Measurements from ENCODE around the gene PODXL2.
A peak's percentile ranks its signal among the peaks of the same experiment; 100 is the strongest.
"Not testable (repeated sequence)": the region's sequence is repeated elsewhere in the genome, so short reads cannot be mapped to it uniquely, and the experiment has no call there.

PODXL2 gene

GRCh38 chr3:127628788-127629466, at the start of gene PODXL2:
PODXL2 (plus strand) TSS chr3:127629185; CDS start chr3:127629220, 35 bp downstream.
- DNase-seq (ENCODE audit: low spot score), result peak; percentile 79

DNA sequence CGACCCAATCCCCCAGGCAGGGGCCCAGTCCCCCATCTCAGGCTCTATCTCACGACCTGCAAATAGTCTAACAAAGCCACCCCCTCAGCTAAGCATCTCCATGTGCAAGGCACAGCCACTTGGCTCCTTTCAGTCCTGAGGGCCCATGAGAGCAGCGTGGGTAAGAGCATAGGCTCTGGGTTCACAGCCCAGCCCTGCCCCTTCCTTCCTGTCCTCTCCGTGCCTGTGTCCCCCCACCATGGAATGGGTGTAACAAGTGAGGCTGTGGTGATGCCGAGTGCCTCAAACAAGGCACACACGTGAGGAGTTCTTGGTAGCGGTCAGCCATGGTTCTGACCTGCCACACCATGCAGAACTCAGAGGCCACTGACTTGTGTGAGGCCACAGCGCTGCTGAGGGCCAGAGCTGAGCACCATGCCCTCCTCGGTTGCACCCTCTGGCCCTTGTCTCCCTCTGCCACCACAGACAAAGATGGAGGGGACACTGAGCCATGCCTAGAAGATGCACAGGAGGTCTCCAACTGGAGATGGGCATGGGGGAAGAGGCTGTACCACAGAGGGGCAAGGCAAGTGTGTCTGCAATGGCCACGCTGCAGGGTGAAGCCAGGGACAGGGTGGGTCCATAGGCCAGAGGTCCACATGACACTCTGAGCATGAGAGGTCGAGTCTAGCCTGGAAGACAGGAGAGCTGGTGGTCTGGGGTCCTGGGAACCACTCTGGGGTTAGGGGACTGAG, 48.5 kb upstream of the PODXL2 start:
- no peak for DNase-seq (ENCODE audit: low spot score)

GRCh38 chr3:127584734-127585133, 44.3 kb upstream of the PODXL2 start:
- no peak for DNase-seq (ENCODE audit: low spot score)

DNA sequence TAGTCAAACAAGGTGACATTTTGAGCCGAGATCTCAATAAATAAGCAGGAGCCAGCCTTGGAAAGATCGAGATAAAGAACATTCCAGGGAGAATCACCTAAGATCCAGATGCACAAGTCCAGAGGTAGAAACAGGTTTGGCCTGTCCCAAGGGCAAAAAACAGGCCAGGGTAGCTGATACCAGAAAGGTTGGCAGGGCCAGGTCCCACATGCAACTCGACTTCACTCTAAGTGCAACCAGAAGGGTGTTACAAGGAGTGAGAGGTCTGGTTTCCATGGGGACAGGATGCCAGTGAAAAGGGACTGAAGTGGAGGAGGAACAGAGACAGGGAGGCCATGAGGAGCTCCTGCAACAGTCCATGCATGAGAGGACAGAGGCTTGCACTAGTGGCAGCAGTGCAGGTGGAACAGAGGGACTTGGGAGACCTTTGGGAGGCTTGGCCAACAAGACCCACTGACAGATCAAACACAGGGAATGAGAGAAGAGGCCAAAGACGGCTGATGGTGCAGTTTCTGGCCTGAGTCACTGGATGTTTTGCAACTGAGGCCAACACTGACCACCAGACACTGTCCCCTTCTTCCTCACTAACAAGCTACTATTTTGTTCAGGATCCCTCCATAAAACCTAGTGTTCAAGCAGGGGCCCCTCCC, 43.7 kb upstream of the PODXL2 start:
- no peak for DNase-seq (ENCODE audit: low spot score)

GRCh38 chr3:127585813-127586413, 43.1 kb upstream of the PODXL2 start:
- no peak for DNase-seq (ENCODE audit: low spot score)

DNA sequence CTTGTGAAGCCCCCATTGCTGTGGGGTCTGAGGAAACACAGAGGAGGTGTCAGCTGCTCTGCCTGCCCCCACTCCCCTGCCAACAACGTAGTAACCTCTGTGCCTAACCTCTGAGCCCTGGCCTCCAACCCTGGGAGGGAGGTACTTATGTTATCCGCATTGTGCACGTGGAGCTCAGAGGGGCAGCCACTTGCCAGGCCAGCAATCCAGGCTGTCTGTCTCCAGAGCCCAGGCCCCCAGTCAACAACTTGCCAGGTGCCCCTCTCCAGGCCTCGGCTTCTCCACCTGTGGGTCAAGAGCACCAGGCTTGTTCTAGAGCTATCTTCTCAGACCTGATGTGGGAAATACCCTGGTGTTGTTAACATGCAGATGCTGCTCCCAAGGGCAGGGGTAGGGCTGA, 41.1 kb upstream of the PODXL2 start:
- DNase-seq (ENCODE audit: low spot score), result no peak

DNA sequence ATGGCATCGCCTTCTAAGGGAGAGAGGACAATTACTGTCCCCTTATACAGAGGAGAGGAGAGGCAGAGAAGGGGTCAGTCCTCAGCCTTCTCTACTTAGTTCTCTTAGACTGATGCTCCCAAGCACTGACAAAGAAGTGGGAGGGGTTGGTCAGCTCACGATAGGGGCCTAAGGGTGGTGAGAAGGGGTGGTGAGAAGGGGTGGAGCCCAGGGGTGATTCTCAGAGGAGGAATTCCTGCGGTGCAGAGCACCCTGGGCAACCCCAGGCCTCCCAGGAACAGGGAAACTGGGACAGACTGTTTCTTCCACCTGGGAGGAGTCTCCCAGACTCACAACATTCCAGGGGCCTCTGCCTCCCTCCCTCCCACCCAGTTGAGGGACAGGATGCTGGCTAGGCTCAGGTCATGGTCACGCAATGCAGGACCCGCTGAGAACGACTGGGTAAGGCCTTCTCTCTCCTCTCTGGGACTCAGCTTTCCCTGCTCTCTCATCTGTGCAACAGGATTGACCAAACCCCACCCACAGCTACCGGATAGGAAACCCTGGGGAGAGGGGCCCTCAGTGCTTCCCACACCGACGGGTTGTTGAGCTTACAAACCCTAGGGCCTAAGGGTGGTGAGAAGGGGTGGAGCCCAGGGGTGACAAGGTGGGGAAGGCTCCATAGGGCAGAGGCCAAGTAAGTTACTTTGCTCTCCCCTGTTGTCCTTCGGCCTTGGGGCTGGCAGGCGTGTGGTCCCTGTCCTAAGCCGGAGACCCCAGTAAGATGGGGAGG, 40.0 kb upstream of the PODXL2 start:
- no peak for DNase-seq (ENCODE audit: low spot score)

DNA sequence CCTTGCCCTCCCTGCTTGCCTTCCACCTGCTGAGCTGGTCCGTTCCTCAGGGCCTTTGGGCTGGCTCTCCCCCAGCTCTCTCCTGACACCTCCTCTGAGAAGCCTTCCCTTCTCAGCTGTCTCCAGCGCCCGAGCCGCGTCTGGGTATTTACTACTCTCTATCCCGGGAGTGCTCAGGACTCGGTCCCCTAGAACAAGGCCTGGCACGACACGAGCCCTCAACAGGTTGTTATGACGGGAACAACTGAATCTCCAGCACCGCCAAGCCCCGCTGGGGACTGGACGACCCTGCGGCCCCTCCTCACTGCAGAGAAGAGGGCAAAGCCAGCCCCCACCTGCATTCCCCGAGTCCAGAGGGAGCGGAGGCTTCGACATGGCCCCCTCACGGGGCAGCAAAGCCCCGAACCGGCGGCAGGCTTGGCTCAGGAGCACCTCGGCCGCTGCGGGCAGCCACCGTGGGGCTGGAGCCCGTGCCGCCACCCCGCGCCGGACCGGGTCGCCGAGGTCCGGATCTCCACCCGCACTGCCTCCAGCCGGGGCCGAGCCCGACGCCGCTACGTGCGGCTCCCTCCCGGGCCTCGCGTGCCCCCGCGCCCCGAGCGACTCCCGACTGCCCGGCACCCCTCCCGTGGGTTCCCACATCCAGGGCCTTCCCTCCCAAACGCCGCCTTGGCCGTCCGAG, 39.2 kb upstream of the PODXL2 start:
- DNase-seq (ENCODE audit: low spot score), result no peak

- DNase-seq (ENCODE audit: low spot score), result no peak
Measured at GRCh38 chr3:127590282-127590592, 38.7 kb upstream of the PODXL2 start.

DNA sequence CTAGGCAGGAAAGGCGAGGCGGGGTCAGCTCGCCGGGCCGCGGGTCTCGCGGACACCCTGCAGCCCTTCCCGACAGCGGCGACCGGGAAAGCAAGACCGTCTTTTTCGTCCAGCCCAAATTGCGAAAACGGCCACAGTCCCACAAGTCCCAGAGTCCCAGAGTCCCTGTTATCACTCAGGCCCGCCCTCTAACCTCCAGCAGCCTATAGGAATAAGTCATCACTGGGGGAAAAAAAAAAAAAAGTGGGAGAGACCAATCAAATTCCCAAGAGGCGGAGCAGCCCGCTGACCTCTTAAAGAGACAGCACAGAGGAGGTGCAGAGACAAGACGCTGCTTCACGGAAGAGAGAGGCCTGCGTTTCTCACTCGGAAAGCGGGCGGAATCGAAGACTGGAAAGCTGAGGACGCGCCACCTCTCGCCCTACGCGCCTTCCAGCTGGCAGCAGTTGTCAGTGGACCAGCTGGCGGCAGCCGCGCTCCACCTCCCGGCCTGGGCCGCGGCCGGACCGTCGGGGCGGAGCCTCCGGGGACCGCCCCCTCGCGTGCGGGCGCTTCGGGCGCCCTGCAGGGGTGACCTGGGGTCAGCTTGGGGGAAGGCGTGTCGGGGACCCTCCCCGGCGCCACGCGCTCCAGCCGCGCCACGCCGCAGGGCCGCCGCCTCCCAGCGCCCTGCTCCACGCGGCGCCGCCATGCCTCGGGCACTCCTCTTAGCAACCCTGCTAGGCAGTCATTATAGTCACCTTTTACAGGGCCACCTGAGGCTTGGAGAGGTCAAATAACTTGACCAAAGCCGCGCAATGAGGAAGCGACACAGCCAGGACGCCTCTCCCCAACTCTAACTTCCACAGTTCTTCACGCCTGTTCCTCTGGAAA, 38.2 kb upstream of the PODXL2 start, which contains the start of gene TPRA1:
Gene TPRA1, minus strand, starts transcription at position 141 of the 873 bp plus-strand sequence. CDS start 10,587 bp downstream, outside the sequence.
- peak; percentile 89 for DNase-seq (ENCODE audit: low spot score)

- DNase-seq (ENCODE audit: low spot score), result no peak
Measured at GRCh38 chr3:127593178-127593577, 35.8 kb upstream of the PODXL2 start.

- no peak for DNase-seq (ENCODE audit: low spot score)
Measured at GRCh38 chr3:127595303-127595702, 33.7 kb upstream of the PODXL2 start.

GRCh38 chr3:127597020-127597771, 31.8 kb upstream of the PODXL2 start:
- no peak for DNase-seq (ENCODE audit: low spot score)

GRCh38 chr3:127598841-127599570, 30.0 kb upstream of the PODXL2 start:
- no peak for DNase-seq (ENCODE audit: low spot score)

DNA sequence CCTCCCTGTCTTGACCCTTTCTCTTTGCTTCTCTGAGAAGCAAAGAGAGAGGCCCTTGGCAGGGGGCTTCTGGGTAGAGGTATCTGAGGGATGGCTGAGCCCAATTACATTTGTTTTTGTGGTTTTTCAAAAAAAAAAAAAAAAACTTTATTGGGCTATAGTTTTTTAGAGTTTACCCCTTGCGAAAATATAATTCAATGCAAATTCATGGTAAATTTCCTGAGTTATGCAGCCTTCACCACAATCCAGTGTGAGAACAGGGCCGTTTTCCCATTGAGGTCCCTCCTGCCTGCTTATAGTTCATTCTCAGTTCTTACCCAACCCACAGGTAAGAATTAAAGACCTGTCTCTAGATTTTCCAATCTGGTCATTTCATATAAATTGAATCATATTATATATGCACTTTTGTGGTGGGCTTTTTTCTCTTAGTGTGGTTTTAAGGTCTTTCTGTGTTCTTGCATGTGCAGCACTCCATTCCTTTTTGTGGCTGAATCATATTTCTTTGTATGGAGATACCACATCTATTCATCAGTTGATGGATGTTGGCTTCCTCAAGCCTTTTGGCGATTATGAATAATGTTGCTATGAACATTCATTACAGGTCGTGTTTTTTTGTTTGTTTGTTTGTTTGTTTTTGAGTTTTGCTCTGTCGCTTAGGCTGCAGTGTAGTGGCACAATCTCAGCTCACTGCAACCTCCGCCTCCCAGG, 28.1 kb upstream of the PODXL2 start:
- DNase-seq (ENCODE audit: low spot score), result no peak

DNA sequence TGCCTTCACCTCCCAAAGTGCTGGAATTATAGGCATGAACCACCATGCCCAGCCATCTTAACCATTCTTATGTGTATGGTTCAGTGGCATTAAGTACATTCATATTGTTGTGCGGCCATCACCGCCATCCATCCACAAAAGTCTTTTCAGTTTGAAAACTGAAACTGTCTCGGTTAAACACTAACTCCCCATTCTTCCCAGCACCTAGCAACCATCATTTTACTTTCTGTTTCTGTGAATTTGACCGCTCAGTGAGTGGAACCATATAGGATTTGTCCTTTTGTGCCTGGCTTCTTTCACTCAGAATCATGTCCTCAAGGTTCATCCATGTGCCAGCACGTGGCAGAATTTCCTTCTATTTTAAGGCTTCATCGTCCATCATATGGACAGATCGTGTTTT, 24.9 kb upstream of the PODXL2 start:
- DNase-seq (ENCODE audit: low spot score), result no peak

- DNase-seq (ENCODE audit: low spot score), result no peak
Measured at GRCh38 chr3:127604546-127605165, 24.3 kb upstream of the PODXL2 start.

- DNase-seq (ENCODE audit: low spot score), result not testable (repeated sequence)
Measured at GRCh38 chr3:127605547-127605946, 23.4 kb upstream of the PODXL2 start.

All from left forelimb (tissue), 1 donor.